Fibroblast of skin of left quadriceps (primary cell): ENCODE data around the gene NEDD4L.
A peak's percentile ranks its signal among the peaks of the same experiment; 100 is the strongest.

Experiments used
- DNase-seq, 2 experiments: peaks; one replicate each; pipeline ENCODE4 v3.0.0-alpha.2; 2013; ENCODE audit warnings: low read depth in 2 of 2

Gene NEDD4L

DNA sequence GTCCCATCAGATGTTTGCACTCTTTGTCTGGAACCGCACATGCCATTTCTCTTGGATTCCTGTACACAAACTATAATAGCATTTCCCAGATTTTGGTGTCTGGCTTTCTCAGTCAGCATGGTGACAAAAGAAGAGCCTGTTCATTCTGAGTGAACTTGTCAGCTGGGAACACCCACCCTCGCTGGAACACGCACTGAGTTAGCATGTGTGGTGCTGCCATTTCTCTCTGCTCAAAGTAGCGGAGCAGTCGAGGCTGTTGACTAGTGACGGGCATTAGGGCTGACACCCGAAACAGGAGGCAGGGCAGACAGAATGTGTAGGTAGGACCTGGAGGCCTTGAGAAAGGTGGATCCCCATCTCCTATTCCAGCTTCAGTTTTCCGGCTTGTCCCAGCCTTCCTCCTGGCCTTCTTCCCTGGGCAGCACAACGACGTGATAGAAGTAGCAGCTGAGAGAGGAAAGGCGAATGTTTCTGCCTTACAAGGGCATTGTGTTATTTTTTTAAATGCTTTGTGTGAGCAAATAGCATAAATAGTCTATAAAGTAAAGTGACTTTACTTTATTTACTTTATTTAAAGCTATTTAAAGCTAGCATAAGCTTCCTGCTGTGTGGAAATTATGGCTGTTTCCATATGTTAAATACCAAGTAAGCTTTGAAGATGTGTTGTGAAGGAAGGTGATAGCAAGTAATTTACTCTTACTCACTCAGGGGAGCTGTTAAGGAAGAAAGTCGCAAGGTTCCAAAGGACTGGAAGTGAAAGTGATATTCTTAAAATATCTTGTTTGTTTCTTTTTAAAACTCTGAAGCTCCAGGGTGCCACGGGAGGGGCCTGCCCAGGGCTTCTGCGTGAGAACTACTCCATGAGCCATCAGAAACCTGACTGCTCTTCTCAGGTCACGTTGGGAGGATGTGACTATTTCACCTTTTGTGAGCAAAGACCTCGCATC lies 272.6 kb downstream of the NEDD4L start:
- DNase-seq, result no peak

DNA sequence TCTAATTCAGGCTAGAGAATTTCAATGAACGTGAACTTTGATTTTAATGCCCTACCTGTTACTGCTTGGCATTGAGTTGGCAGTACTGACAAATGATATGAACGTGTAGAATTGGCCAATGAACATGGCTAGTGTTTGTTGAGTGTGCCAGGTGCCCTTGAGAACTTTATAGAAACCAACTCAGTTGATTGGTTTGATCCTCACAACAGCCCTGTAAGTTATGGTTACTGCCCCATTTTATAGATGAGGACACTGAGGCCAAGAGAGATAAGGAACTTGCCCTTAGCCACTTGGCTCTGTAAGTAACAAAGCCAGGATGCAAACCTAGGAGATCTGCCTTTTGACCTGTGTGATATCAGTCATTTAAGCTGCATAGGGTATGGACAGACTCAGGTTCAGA lies 275.7 kb downstream of the NEDD4L start:
- no peak for DNase-seq

DNA sequence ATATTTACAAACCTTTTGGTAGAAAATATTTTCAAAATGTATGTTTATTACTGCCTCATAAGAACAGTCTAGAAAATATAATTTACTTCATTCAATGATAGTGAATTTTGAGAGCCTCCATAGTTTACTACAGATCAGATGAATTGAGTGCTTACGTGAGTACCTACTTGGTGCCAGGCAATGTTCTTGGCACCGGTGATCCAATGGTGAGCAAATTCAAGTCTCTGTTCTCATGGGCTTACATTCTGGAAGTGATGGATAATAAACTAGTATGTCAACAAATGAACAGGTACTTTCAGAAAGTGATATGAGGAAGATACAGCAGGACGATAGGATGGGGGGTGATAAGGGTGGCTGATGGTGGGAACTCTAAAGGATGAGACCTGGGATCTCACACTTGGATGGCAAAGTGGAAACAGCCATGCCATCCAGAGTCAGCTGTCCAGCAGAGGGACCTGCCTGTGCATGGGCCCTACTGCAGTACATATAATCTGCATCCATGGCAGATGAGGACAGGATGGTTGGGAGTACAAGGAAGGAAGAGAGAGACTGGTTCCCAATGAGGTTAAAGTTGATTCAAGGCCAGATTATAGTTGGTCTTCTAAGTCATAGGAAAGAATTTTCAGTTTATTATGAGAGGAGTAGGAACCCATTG lies 277.0 kb downstream of the NEDD4L start:
- DNase-seq, result no peak

DNA sequence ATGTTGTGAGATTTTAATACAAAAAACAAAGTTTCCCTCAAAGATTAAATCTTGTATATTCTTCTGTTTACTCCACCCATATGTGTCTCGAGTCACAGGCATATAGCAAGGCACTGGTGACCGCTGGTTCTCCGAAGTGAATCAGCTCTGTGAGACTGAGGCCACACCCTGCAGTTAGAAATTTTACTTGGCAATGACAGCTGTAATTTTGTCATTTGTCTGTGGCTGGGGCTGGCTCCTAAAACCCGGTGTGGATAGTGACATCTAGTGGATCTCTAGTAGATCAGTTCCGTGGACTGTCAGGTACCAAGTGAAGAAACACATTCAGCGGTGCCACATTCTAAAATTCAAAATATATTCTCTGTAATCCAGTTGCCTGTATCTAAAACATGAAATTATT lies 278.0 kb downstream of the NEDD4L start:
- peak in 1 of 2 experiments; percentile 46 for DNase-seq

DNA sequence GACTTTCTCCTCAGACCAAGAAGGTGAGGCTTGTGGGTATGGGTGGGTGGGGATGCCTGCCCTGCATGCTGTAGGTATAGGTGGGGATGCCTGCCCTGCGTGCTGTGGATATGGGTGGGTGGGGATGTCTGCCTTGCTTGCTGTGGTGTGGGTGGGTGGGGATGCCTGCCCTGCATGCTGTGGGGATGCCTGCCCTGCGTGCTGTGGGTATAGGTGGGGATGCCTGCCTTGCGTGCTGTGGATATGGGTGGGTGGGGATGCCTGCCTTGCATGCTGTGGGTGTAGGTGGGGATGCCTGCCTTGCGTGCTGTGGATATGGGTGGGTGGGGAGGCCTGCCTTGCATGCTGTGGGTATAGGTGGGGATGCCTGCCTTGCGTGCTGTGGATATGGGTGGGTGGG lies 278.4 kb downstream of the NEDD4L start:
- DNase-seq, result no peak

DNA sequence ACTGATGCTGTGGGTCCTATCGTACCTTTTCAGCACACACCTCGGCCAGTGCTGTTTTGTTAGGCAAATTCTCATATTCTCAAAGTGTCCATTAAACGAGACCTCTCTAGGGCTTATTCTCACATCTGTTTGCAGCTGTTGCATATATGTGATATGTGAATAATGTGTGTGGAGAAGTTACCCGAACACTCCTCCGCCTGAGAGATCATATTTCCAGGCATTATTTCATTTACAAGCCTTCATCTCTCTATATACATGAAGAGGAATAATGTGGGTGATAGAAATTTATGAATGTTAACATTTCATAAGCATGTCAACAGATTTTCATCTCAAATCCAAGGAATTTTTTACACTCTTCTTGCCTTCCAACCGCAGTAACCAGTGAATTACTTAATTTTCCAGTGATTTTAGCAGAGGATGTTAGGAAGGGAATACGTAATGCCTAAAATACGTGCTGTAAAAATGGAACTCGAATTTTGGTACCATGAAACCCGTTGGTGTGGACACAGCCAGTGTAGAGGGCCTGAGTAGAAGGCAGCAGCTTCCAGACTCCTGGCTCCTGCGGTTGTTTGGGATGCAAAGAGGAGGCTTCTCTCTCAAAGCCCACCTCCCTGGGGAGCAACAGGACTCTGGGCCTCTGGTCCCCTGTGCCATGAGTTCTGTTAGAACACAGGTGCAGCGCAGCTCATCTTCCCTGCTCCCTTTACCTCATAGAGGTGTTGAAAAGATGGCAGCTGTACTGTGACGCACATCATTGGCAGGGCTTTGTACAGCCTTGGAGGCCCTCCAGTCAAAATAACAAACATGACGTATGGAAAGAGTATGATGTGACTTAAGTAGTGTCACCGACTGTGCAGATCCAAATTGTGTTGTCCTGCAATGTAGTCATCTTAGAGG lies 280.1 kb downstream of the NEDD4L start:
- no peak for DNase-seq

DNA sequence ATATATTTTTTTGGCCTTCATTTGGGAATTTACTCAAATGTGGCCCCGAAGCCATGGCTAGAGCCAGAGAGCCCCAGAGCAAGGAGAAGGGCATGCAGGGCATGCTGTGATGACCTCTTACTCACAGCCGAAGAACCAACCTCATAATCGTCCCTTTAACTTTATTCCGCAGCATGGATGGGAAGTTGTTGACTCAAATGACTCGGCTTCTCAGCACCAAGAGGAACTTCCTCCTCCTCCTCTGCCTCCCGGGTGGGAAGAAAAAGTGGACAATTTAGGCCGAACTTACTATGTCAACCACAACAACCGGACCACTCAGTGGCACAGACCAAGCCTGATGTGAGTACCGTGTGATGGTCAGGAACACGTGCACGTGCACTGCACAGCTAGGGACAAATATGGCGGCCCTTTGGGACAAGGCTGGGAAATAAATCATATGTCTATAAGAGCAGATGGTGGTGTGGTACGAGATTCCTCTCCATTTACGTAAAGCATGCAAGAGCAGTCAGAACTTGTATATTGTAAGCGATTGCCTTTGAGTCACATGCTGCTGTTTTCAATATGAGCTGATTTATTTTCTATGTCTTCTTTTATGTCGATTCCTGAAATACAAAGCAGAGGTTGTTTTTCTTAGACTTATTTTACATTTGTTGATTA lies 280.9 kb downstream of the NEDD4L start:
- DNase-seq, result peak; percentile 60 to 70

DNA sequence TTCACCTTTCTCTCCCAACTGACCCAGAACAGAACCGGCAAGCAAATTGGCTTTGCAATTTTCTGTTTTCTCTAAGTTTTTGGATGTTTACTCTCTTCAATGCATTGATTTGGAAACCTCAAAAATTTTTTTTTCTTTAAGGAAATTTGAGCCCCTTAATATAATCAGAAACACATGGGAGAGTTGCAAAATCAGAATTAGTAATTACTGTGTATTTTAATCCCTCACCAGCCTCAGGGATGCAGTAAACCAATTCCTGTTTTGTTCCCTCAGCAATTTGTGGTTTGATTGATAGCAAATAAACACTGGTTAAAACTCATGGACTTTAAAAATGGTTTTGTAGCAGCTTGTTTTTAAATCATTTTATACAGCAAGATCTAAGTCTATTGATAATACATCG lies 281.5 kb downstream of the NEDD4L start:
- peak; percentile 75 to 81 for DNase-seq

DNA sequence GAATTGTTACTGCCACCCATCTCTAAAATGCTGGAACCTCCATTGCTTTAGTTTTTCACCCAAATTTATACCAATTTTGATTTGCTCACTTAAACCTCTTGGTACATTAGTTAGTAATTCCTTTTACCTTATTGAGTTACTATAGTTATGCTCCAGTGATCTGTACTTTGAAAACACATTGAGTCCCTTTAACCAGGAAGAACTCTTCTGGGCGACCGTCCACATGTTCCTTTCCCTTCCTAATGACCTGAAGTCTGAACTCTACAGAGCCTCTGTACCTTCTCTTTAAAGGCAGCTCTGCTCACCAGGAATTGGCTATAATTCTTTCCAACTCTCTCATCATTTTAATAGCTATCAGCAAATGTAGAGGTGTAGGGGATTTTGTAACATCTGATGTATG lies 290.0 kb downstream of the NEDD4L start:
- DNase-seq, result no peak

DNA sequence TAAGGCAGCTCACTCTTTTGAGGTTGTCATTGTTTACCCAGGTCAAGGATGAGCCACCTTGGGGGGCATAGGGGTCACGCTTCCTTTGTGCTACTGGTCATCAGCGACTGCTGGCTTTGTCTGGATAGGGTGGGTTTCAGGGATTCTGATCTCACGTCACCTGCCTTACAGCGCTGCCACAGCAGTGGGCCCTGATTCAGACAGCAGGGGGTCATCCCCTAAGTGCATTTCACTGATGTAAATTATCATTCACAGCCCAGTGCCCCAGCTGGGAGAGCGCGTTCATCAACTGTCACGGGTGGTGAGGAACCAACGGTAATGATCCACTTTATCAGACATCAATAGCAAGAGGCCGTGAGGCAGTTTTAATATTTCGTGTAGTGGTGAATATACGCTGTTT lies 291.2 kb downstream of the NEDD4L start:
- DNase-seq, result no peak

DNA sequence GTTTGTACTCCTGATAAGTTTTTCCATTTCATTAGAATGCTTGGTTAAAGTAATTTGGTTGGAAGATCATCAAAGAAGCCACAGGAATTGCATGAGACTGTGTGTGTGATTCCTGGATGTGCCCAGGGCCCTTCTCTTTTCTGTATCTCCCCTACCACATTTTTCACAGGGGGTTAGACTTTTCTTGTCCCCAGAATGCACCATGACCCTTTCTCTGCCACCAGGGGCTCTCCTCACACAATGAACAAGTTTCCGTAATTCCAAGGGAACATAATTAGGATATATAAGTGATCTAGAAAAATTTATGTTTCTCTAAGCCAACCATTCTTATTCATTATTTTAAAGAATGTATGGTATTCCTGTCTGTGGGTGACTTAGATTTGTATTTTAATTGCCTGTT lies 291.8 kb downstream of the NEDD4L start:
- DNase-seq, result no peak

DNA sequence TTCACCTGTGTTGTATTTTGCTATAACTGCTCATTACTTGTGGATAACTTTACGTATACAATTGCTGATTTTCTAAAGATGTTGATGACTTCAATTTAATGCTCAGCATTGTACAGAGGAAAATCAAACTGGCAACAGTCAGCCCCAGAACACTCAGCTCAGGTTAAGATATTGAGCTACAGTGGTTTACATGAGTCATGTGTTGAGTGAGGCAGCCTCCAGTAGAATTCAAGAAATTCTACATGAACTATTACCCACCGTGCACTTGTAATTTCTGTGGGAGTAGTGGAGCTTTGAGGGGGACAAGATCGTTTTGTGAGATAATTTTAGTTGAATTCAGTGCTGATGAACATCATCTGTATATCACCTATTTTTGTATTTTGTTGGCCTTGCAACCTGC lies 292.6 kb downstream of the NEDD4L start:
- DNase-seq, result no peak

DNA sequence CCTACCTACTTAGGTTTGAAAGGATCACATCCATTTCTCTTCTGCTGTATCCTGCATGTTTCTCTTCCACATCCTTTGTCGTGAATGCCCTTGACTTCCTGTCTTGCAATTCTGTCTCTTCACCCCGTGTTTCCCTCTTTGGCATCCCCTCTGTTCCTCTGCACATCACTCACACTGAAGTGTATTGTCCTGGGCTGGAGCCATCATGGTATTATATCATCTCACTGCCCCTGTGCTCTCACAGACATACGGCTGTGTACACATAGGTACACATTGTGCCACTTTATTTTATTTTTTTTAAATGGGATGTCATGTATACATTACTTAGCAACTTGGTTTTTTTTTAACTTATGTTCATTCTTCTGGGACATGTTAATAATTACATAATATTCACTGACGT lies 293.3 kb downstream of the NEDD4L start:
- DNase-seq, result no peak

DNA sequence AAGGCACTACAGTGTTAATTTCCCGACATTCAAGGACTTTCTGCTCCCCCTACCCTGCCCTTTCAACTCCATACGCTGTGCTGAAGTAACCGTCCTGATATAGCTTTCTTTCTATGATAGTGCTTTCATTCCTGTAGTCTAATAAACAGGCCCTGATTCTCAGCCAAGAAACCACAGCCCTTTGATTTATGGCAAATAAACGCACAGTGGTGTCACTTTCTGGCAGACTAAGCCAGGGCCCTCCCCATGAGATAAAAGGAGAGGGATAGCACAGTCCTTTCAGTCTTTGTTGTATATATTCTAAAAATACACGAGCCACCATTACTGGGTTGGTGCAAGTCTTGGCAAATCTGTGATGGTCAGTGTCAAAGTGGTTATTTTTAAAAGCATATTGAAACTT lies 293.7 kb downstream of the NEDD4L start:
- DNase-seq, result no peak

DNA sequence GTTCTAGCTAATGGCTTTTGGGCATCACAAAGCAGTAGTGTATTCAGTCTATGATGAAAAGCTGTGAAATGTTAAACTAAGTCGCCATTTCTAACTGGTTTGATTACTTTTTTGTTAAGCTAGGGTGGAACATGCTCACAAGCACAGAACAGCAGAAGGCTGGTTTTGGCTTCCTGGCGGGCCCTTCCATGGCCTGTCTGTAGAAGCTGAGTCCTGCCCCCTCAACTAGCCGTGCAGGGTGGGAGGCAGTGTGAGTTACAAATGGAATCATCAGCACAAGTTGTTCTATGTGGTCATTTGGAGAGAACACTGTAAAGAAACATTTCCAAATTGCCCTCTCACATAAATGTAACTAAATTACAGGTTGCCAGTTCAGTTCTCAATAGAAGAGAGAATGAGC lies 294.1 kb downstream of the NEDD4L start:
- no peak for DNase-seq

DNA sequence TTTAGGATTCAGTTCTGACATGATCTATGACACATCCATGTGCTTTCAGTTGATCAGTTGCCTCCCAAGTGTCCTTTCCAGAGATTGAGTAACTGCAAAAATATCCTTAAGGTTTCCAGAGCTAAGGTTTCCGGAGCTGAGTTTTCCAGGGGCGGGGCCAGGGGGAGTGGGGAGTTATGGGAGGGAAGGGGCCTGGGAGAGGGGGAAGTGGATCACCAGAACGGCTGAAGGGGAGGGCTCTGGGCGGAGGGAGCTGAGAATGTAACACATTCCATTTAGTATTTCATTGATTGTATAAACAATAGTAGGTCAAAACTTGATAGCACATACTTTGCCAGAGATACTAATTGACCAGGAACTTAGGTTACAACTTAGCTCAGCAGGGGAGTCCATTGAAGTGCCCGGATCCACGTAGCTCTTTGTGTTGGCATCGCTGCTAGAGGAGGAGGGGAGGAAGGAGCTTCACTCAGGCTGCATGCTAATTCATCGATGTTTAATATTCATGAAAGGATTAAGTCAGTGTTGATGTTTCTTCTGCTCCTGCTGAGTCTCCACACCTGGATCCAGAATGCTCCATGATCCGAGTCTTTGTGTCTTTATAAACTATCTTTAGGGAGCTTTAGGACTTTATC lies 295.1 kb downstream of the NEDD4L start:
- DNase-seq, result no peak

DNA sequence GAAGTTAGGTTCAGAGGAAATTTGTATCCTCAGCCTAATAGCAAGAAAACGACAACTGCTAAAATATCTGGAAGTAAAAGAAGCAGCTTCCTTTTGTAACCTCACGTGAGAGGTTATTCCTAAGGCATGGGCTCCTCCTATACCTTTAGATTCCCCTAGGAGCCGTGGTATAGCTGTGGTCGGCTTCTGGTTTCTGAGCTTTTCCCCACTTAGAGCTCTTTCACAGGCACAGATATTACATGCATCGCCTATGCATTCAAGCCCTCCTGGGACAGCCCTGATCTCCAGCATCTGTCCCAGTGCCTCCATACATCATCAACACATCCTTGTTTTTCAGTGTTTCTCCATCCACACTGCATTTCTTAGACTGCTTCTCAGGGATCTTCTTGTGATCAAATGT lies 295.9 kb downstream of the NEDD4L start:
- no peak for DNase-seq

DNA sequence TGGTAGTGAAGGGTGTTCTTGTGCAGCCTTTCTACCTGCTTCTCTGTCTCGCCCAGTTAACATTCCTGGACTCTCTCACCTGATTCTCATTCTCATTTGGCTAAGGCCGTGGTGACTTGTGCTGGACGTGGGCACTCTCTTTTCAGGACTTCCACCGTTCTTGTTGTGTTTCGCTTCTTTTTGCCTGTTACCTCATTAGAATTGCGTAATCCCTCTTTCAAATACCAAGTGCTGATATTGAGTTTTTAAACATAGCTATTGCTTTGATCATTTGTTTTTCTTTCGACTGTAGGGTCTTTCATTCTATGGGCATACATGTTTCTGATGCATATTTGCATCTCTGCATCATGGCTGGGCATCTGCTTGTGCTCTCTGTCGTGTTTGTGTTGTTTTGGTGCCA lies 297.9 kb downstream of the NEDD4L start:
- DNase-seq, result no peak

DNA sequence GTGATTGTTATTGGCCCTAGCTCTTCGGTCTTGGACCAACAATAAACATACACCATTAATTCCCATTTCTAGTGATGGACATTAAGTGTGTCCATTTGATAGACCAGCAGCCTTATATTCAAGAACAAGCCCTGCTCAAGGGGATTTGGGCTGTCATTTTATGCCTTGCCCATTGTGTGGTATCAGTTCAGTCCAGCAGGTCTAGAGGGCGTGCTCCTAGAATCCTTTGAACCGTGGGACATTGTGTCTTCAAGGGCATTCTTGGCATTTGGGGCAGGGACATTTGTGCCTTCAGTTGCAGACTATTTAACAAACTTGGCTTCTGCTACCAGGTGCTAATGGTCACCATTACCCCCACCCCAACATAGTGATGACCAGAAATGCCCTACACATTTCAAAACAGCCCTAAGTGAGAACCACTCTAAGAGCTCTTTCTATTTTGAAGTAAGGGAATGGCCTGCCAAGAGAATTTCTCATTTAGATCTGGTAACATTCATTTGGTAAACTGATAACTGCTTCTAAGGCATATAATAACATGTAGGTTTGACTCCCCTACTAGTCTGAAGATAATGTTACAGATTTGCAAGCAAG lies 300.1 kb downstream of the NEDD4L start:
- DNase-seq, result no peak

DNA sequence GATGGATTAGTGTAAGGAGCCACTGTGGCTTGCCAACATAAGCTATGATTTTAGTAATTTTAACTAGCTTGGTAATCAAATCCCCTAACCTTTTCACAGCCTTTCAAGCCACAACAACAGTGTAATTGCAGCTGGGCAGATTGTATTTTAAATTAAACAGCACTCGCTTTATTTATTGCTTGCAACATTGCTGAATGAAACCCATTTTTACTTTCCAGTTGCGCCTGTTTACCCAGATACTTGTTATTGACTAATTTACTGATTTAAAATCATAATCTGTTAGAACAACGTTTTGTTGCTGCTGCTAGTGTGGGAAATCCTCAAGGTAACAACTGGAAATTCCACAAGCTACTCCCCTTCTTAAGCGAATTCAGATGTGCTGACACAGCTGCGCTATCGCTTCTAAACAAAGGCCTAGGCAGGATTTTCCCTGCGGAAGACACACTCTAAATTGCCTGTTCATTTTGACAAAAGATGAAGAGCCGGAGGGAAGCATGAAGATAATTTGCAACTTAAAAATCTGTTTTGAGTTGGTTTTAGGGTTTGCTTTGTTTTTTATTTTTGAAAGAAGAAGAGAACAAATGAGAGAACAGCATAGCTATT lies 300.9 kb downstream of the NEDD4L start:
- no peak for DNase-seq
